HK-2 (cell line): ENCODE results near the gene PI4KA.
"Not testable (repeated sequence)": the region's sequence is repeated elsewhere in the genome, so short reads cannot be mapped to it uniquely, and the experiment has no call there.

Source experiments
- DNase-seq: peaks from one replicate; pipeline ENCODE4 v3.0.0-alpha.2; 2018; ENCODE audit not compliant: unreplicated experiment

The PI4KA gene

GRCh38 chr22:20847318-20847822 lies 11.2 kb downstream of the PI4KA start:
- no peak for DNase-seq

GRCh38 chr22:20844055-20845037 lies 14.3 kb downstream of the PI4KA start:
- no peak for DNase-seq

DNA sequence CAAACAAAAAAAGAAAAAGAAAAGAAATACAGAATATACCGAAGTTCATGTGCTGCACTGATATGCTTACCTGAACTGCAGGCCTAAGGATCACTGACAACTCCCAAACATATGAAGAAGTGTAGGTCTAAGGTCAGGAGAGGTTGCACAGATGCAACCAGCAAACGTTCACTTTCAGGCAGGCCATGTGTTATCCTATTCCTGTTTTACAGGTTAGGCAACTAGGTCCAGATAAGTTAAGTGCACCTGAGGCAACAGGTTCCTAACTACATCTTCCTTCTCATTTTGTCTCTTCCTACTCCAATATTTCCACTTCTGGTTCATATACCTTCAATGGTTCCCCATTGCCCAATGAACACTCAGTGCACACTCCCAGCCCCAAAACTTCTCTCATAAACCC lies 15.1 kb downstream of the PI4KA start:
- DNase-seq: no peak

GRCh38 chr22:20840646-20841371 lies 17.8 kb downstream of the PI4KA start:
- no peak for DNase-seq

GRCh38 chr22:20839837-20840645 lies 18.6 kb downstream of the PI4KA start:
- no peak for DNase-seq

GRCh38 chr22:20839354-20839753 lies 19.3 kb downstream of the PI4KA start:
- not testable (repeated sequence) for DNase-seq

DNA sequence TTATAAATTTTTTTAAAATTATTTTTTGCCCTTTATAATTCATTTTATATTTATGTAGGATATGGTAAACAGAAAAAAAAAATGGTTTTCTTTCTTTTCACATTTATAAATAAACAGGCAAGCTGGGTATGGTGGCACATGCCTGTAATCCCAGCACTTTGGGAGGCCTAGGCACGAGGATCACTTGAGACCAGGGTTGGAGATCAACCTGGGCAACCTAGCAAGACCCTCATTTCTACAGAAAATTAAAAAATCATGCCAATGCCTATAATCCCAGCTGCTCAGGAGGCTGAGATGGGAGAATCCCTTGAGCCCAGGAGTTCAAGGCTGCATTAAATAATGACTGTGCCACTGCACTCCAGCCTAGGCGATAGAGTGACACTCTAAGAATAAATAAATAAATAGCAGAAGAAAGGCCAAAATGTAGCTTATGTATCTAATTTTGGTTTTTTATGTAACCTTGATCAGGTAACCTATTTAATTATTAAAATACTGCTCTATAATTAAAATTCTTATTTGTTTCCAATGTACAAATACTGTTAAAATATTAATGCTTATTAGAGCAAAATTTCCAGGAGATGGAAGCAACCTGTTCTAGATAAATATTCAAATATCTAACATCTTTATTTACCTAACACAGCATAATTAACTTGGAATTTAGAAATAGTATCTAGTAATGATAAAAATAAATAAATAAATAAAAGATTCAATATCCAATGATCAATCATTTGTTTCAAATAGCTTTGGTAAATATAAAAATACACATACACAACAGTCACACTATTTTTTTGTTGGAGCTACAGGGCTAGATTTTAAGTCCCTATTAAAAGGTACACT lies 21.4 kb downstream of the PI4KA start:
- DNase-seq: no peak

- no peak for DNase-seq
These were observed 23.9 kb downstream of the PI4KA start for GRCh38 chr22:20834725-20835124.

GRCh38 chr22:20834206-20834605 lies 24.4 kb downstream of the PI4KA start:
- DNase-seq: no peak

DNA sequence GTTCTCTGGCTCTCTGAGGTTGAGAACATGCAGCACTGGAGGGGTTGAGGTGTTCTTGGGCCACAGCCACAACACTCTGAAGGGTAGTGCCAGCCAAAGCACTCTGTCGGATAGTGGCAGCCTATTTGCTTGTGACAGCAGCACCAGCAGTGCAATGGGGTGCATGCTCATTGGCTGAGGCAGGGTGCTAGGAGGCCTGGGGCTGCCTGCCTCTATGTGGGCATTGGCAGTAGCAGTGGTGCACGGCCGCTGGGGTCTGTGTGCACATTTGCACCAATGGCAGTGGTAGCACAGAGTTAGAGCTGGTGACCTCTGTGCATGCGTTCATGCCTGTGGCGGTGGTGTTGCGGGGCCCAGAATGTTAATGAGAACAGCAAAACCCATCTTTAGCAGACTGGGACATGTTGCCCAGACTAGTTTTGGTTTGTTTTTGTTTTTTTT lies 25.4 kb downstream of the PI4KA start:
- DNase-seq: no peak

DNA sequence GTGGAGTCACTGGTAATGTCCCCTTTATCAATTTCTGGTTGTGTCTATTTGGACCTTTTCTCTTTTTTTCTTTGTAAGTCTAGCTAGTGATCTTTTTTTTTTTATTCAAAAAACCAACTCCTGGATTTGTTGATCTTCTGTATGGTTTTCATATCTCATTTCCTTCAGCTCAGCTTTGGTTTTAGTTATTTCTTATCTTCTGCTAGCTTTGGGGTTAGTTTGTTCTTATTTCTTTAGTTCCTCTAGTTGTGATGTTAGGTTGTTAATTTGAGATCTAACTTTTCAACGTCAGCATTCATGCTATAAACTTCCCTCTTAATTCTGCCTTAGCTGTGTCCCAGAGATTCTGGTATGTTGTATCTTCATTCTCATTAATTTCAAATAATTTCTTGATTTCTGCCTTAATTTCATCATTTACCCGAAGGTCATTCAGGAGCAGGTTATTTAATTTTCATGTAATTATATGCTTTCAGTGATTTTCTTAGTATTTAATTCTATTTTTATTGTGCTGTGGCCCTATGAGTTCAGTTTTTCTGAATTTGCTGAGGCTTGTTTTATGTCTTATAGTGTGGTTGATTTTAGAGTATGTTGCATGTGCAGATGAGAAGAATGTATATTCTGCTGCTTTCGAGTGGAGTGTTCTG lies 29.0 kb downstream of the PI4KA start:
- no peak for DNase-seq

GRCh38 chr22:20826373-20827152 lies 32.0 kb downstream of the PI4KA start:
- not testable (repeated sequence) for DNase-seq

DNA sequence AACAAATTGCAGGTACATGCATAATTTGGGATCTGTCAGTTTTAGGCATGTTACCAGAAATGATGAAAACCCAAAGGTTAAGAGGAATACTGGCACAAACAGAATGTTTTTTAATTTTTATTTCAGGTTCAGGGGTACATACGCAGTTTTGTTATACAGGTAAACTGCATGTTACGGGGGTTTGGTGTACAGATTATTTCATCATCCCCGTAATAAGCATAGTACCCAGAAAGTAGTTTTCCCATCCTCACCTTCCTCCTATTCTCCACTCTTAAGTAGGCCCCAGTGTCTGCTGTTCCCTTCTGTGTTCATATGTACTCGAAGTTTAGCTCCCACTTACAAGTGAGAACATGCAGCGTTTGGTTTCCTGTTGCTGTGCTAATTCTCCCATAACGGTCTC lies 33.0 kb downstream of the PI4KA start:
- no peak for DNase-seq

- not testable (repeated sequence) for DNase-seq
These were observed 33.4 kb downstream of the PI4KA start for GRCh38 chr22:20825216-20825615.

DNA sequence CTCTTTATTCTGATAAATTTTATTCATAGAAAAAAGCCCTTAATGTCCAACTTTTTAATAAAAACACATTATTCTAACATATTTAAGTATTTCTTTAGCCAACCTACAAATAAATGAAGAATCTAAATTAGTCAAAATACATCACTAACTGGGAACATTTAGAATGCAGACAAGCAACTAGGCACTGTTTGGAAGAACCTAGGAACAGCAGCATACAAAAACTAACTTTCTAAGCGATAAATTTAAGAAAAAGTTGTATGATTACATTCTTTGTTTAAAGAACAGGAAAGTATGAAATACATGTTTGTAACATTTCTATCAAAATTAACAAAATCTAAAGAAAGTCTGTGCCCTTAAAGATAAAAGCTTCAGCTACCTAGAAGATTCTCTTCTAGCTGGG lies 35.3 kb downstream of the PI4KA start:
- no peak for DNase-seq

DNA sequence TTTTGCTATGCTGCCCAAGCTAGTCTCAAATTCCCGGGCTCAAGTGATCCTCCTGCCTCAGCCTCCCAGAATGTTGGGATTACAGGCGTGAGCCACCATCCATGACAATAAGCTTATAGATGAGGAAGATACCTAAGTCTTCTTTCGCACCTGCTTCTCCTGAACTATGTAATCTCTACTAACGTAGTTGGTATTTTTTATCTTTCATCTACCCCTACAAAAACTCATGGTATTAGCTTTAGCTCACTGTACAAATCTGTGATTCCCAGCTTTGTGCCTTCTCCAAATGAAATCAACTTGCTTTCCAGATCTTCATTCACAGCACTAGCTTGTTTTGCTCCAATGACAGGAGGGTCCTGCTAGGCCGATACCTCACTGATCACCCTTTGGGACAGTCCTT lies 36.4 kb downstream of the PI4KA start:
- no peak for DNase-seq

DNA sequence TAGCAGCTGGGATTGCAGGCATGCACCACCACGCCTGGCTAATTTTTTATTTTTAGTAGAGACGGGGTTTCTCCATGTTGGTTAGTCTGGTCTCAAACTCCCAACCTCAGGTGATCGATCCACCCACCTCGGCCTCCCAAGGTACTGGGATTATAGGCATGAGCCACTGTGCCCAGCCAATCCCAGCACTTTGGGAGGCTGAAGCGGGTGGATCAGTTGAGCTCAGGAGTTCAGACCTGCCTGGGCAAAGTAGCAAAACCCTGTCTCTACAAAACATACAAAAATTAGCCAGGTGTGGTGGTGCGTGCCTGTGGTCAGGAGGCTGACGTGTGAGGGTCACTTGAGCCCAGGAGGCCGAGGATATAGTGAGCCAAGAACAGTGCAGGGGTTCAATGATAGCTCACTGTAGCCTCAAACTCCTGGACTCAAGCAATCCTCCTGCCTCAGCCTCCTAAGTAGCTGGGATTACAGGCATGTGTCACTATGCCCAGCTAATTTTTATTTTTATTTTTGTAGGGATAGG lies 36.8 kb downstream of the PI4KA start:
- DNase-seq: not testable (repeated sequence)

DNA sequence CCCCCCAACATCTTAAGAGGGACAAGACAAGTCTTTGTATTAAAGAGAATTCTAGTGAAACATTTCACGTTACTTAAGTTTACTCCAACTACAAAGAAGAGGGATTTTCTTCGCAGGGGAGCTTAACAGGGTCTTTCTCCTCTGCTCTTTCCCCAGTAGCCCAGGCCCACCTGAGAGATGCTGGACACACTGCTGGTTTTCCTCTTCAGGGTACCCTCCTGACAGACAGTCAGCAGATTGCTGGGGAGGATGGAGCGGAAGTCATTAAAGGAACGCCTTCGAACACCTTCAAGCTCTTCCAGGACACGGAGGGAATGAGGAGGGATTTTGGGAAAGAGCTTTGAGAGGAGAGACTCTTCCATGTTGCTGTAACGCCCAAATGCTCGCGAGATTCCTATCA lies 39.1 kb downstream of the PI4KA start:
- no peak for DNase-seq

DNA sequence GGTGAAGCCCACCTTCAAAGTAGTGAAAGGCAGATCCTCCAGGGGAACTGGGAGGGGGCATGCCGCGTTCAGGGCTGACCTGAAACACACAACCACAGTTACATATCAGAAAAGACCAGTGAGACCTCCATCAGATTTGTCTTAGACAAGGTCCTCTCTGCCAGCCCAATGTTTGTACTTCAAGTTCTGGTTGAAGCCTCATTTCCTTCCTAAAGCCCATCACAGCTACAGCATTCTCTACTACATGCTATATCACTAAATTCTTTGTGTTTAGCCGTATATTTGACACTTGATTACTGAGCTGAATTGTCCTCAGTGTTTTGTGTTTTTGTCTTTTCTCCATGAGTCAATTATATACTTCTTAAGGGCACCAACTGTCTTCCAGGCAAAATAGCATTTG lies 40.1 kb downstream of the PI4KA start:
- DNase-seq: no peak
